ENCODE measurements around the gene SDK2.

The SDK2 gene

GRCh38 chr17:73420897-73421296 is 223.3 kb downstream of the SDK2 start:
- DNase-seq (ENCODE audit: low spot score) = no peak

GRCh38 chr17:73419881-73420280 is 224.4 kb downstream of the SDK2 start:
- no peak for DNase-seq (ENCODE audit: low spot score)

GRCh38 chr17:73419051-73419450 is 225.2 kb downstream of the SDK2 start:
- DNase-seq (ENCODE audit: low spot score) = no peak

- no peak for DNase-seq (ENCODE audit: low spot score)
Observed at GRCh38 chr17:73415782-73416181, 228.5 kb downstream of the SDK2 start.

GRCh38 chr17:73414171-73414955 is 229.9 kb downstream of the SDK2 start:
- DNase-seq (ENCODE audit: low spot score) = no peak

GRCh38 chr17:73412914-73413313 is 231.3 kb downstream of the SDK2 start:
- no peak for DNase-seq (ENCODE audit: low spot score)

- no peak for DNase-seq (ENCODE audit: low spot score)
Observed at GRCh38 chr17:73411313-73411747, 232.9 kb downstream of the SDK2 start.

GRCh38 chr17:73410586-73411312 is 233.5 kb downstream of the SDK2 start:
- DNase-seq (ENCODE audit: low spot score) = no peak

GRCh38 chr17:73404246-73404645 is 240.0 kb downstream of the SDK2 start:
- DNase-seq (ENCODE audit: low spot score) = no peak

GRCh38 chr17:73402466-73402865 is 241.8 kb downstream of the SDK2 start:
- no peak for DNase-seq (ENCODE audit: low spot score)

GRCh38 chr17:73401911-73402310 is 242.3 kb downstream of the SDK2 start:
- DNase-seq (ENCODE audit: low spot score) = no peak

GRCh38 chr17:73400915-73401545 is 243.2 kb downstream of the SDK2 start:
- no peak for DNase-seq (ENCODE audit: low spot score)

GRCh38 chr17:73399056-73399455 is 245.2 kb downstream of the SDK2 start:
- no peak for DNase-seq (ENCODE audit: low spot score)

- DNase-seq (ENCODE audit: low spot score) = no peak
Observed at GRCh38 chr17:73397856-73398540, 246.2 kb downstream of the SDK2 start.

- no peak for DNase-seq (ENCODE audit: low spot score)
Observed at GRCh38 chr17:73397278-73397826, 246.9 kb downstream of the SDK2 start.

GRCh38 chr17:73396431-73397277 is 247.6 kb downstream of the SDK2 start:
- no peak for DNase-seq (ENCODE audit: low spot score)

- DNase-seq (ENCODE audit: low spot score) = no peak
Observed at GRCh38 chr17:73394512-73395450, 249.5 kb downstream of the SDK2 start.

- DNase-seq (ENCODE audit: low spot score) = no peak
Observed at GRCh38 chr17:73393962-73394361, 250.3 kb downstream of the SDK2 start.

GRCh38 chr17:73393381-73393780 is 250.9 kb downstream of the SDK2 start:
- DNase-seq (ENCODE audit: low spot score) = no peak
